Measurements from ENCODE around the gene ODAM.
"Not testable (repeated sequence)": the region's sequence is repeated elsewhere in the genome, so short reads cannot be mapped to it uniquely, and the experiment has no call there.

The ODAM gene

GRCh38 chr4:70221389-70221788 is 25.9 kb downstream of the ODAM start:
- DNase-seq (ENCODE audit: low read depth in 1 of 2, low spot score in 1 of 2): not testable (repeated sequence)

GRCh38 chr4:70221818-70222217 is 26.3 kb downstream of the ODAM start:
- not testable (repeated sequence) for DNase-seq (ENCODE audit: low read depth in 1 of 2, low spot score in 1 of 2)

GRCh38 chr4:70225824-70226223 is 30.3 kb downstream of the ODAM start, which contains the start of gene FDCSP:
Gene FDCSP, plus strand, starts transcription at chr4:70226124. Its CDS starts 5,071 bp downstream, at chr4:70231195.
- DNase-seq (ENCODE audit: low read depth in 1 of 2, low spot score in 1 of 2): no peak

- no peak for DNase-seq (ENCODE audit: low read depth in 1 of 2, low spot score in 1 of 2)
Observed at GRCh38 chr4:70236125-70236524, 40.6 kb downstream of the ODAM start.

- no peak for DNase-seq (ENCODE audit: low read depth in 1 of 2, low spot score in 1 of 2)
Observed at GRCh38 chr4:70239131-70239883, 43.8 kb downstream of the ODAM start.

GRCh38 chr4:70239884-70240591 is 44.5 kb downstream of the ODAM start:
- no peak for DNase-seq (ENCODE audit: low read depth in 1 of 2, low spot score in 1 of 2)

GRCh38 chr4:70242297-70242696 is 46.8 kb downstream of the ODAM start, which contains the start of gene CSN3:
Gene CSN3, plus strand, starts transcription at chr4:70242597. Its CDS starts 2,223 bp downstream, at chr4:70244820.
- not testable (repeated sequence) for DNase-seq (ENCODE audit: low read depth in 1 of 2, low spot score in 1 of 2)

- DNase-seq (ENCODE audit: low read depth in 1 of 2, low spot score in 1 of 2): no peak
Observed at GRCh38 chr4:70243091-70243490, 47.6 kb downstream of the ODAM start.

GRCh38 chr4:70251250-70251944 is 55.9 kb downstream of the ODAM start:
- no peak for DNase-seq (ENCODE audit: low read depth in 1 of 2, low spot score in 1 of 2)

- DNase-seq (ENCODE audit: low read depth in 1 of 2, low spot score in 1 of 2): no peak
Observed at GRCh38 chr4:70251945-70252277, 56.4 kb downstream of the ODAM start.

Data from activated CD4-positive, alpha-beta T cell treated with anti-CD3 and anti-CD28 coated beads, Interleukin-2, amount 50 U/mL, for 24 hours (primary cell).